Vagina (tissue), 2 donors: ENCODE data around the gene SLC9A9. TPM values are rescaled to one million over a fixed set of nuclear protein-coding genes. Genes with fewer than 3 reads are reported as not detected.

ENCODE experiments used
- DNase-seq, 2 donors: peaks; one replicate each; pipeline ENCODE4 v3.0.0-alpha.2; 2017; ENCODE audit errors: extremely low spot score in 2 of 2
- H3K27ac ChIP-seq: fragments of 200-600 bp; sonication (generic); one replicate; pipeline ENCODE4 v1.5.1; 2019
- H3K27me3 ChIP-seq: fragments of 200-600 bp; sonication (generic); one replicate; pipeline ENCODE4 v1.5.1; 2019
- H3K36me3 ChIP-seq, 2 donors: fragments of 200-600 bp; sonication (generic); one replicate each; pipeline ENCODE4 v1.5.1; 2017 to 2019
- H3K4me1 ChIP-seq: fragments of 200-600 bp; sonication (generic); one replicate; pipeline ENCODE4 v1.5.1; 2019
- H3K4me3 ChIP-seq, 2 donors: fragments of 200-600 bp; sonication (generic); 1 replicate in 1 of 2; 2 replicates in 1 of 2; pipeline ENCODE4 v1.5.1; 2016 to 2019
- H3K9me3 ChIP-seq: fragments of 200-600 bp; sonication (generic); one replicate; pipeline ENCODE4 v1.5.1; 2019
- POLR2A ChIP-seq, 2 donors: fragments of 450-650 bp; IDR thresholded peaks; one replicate each; pipeline ENCODE4 v1.6.1; 2017; ENCODE audit warnings: antibody characterized with exemption in 2 of 2, mild to moderate bottlenecking in 2 of 2, moderate library complexity in 2 of 2
- POLR2AphosphoS5 ChIP-seq, 2 donors: sonication (generic); formaldehyde crosslinking; IDR thresholded peaks; one replicate each; pipeline ENCODE4 v1.9.0; 2017; ENCODE audit warnings: antibody characterized with exemption in 2 of 2, mild to moderate bottlenecking in 2 of 2, low read depth in 1 of 2; ENCODE audit not compliant: insufficient read depth in 1 of 2
- intact Hi-C: fragments of 100-400 bp; cut with DNase I; formaldehyde crosslinking; loops from one replicate; pipeline ENCODE4 v1.15.1; 2023
- total RNA-seq: library from RNA; depleted of rRNA; stranded (reverse); fragments of >200 nt; gene quantifications from one replicate; pipeline ENCODE4 v1.2.3, GENCODE V29; 2016
- TF ChIP-seq, protein P1 (sequence below), 3 experiments: fragments of 450-650 bp in 2 of 3; fragments of 200-600 bp in 1 of 3; sonication (generic) in 1 of 3; IDR thresholded peaks; one replicate each; pipeline ENCODE4 v1.5.1; 2017 to 2019; ENCODE audit warnings: antibody characterized with exemption in 3 of 3, mild to moderate bottlenecking in 2 of 3, moderate library complexity in 2 of 3

SLC9A9 gene
- total RNA-seq, 1 donor from 2014 or later = 30.7 TPM

GRCh38 chr3:143412084-143412483 lies 436.2 kb downstream of the SLC9A9 start:
- Histone ChIP-seq H3K27ac (no peak overlapping the region), H3K27me3 (no peaks in the 10 kb centered on the region), H3K36me3 (no peaks in the 10 kb centered on the region), H3K9me3 (no peaks in the 10 kb centered on the region), H3K4me1 (no peaks in the 10 kb centered on the region), H3K4me3 (no peak overlapping the region)
- no peak for DNase-seq
- intact Hi-C loops = no loop called here
- TF ChIP-seq, protein P1, sequence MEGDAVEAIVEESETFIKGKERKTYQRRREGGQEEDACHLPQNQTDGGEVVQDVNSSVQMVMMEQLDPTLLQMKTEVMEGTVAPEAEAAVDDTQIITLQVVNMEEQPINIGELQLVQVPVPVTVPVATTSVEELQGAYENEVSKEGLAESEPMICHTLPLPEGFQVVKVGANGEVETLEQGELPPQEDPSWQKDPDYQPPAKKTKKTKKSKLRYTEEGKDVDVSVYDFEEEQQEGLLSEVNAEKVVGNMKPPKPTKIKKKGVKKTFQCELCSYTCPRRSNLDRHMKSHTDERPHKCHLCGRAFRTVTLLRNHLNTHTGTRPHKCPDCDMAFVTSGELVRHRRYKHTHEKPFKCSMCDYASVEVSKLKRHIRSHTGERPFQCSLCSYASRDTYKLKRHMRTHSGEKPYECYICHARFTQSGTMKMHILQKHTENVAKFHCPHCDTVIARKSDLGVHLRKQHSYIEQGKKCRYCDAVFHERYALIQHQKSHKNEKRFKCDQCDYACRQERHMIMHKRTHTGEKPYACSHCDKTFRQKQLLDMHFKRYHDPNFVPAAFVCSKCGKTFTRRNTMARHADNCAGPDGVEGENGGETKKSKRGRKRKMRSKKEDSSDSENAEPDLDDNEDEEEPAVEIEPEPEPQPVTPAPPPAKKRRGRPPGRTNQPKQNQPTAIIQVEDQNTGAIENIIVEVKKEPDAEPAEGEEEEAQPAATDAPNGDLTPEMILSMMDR (IDR thresholded peaks at IDR 0.05) = no peak
- TF ChIP-seq POLR2AphosphoS5 (IDR thresholded peaks at IDR 0.05; ENCODE audit: insufficient read depth in 1 of 2, low read depth in 1 of 2) (no peak), POLR2A (IDR thresholded peaks at IDR 0.05) (no peak)

GRCh38 chr3:143410259-143410658 lies 438.0 kb downstream of the SLC9A9 start:
- H3K4me3 ChIP-seq = no peak overlapping the region
- H3K4me1 ChIP-seq = no peaks in the 10 kb centered on the region
- H3K36me3 ChIP-seq = no peaks in the 10 kb centered on the region
- no peak for DNase-seq
- no peaks in the 10 kb centered on the region for H3K9me3 ChIP-seq
- TF ChIP-seq, protein P1 (IDR thresholded peaks at IDR 0.05) = no peak
- no peak for TF ChIP-seq POLR2A (IDR thresholded peaks at IDR 0.05)
- TF ChIP-seq POLR2AphosphoS5 (IDR thresholded peaks at IDR 0.05; ENCODE audit: insufficient read depth in 1 of 2, low read depth in 1 of 2) = no peak
- intact Hi-C loops = no loop called here
- no peak overlapping the region for H3K27ac ChIP-seq
- no peaks in the 10 kb centered on the region for H3K27me3 ChIP-seq

GRCh38 chr3:143408771-143409170 lies 439.5 kb downstream of the SLC9A9 start:
- no peak overlapping the region for H3K27ac ChIP-seq
- no peaks in the 10 kb centered on the region for H3K9me3 ChIP-seq
- TF ChIP-seq POLR2A (IDR thresholded peaks at IDR 0.05) (no peak), POLR2AphosphoS5 (IDR thresholded peaks at IDR 0.05; ENCODE audit: insufficient read depth in 1 of 2, low read depth in 1 of 2) (no peak)
- TF ChIP-seq, protein P1 (IDR thresholded peaks at IDR 0.05) = no peak
- intact Hi-C loops = no loop called here
- no peaks in the 10 kb centered on the region for H3K36me3 ChIP-seq
- no peaks in the 10 kb centered on the region for H3K27me3 ChIP-seq
- no peaks in the 10 kb centered on the region for H3K4me1 ChIP-seq
- no peak for DNase-seq
- H3K4me3 ChIP-seq = no peak overlapping the region

DNA sequence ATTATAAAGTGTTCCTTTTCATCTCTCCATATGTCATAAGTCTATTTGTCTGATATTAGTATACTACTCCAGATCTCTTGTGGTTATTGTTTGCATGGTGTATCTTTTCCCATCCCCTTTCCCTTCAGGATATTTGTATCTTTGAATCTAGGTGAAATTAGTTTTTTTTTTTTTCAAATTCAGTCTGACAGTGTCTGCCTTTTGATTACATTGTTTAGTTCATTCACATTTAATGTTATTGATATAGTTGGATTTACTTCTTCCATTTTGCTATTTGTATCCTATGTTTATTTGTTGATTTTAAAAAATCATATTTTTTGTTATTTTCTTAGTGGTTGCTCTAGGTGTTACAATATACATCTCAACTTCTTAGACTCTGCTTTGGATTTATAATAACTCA lies 445.7 kb downstream of the SLC9A9 start:
- TF ChIP-seq, protein P1 (IDR thresholded peaks at IDR 0.05) = no peak
- TF ChIP-seq POLR2AphosphoS5 (IDR thresholded peaks at IDR 0.05; ENCODE audit: insufficient read depth in 1 of 2, low read depth in 1 of 2) = no peak
- no peak for TF ChIP-seq POLR2A (IDR thresholded peaks at IDR 0.05)
- Histone ChIP-seq H3K9me3 (no peaks in the 10 kb centered on the region), H3K27me3 (no peaks in the 10 kb centered on the region), H3K4me3 (no peak overlapping the region), H3K27ac (no peak overlapping the region), H3K4me1 (no peaks in the 10 kb centered on the region), H3K36me3 (no peaks in the 10 kb centered on the region)
- intact Hi-C loops = no loop called here
- DNase-seq = no peak

GRCh38 chr3:143396790-143397189 lies 451.5 kb downstream of the SLC9A9 start:
- Histone ChIP-seq H3K36me3 (no peaks in the 10 kb centered on the region), H3K27ac (no peak overlapping the region), H3K4me1 (no peaks in the 10 kb centered on the region), H3K27me3 (no peaks in the 10 kb centered on the region), H3K4me3 (no peak overlapping the region), H3K9me3 (no peaks in the 10 kb centered on the region)
- no peak for DNase-seq
- intact Hi-C loops = no loop called here
- TF ChIP-seq, protein P1 (IDR thresholded peaks at IDR 0.05) = no peak
- TF ChIP-seq POLR2A (IDR thresholded peaks at IDR 0.05) (no peak), POLR2AphosphoS5 (IDR thresholded peaks at IDR 0.05; ENCODE audit: insufficient read depth in 1 of 2, low read depth in 1 of 2) (no peak)
